ENCODE results near the gene METTL17. TPM values are rescaled to one million over a fixed set of nuclear protein-coding genes. Genes with fewer than 3 reads are reported as not detected.
A peak's percentile ranks its signal among the peaks of the same experiment; 100 is the strongest.

The METTL17 gene
- total RNA-seq, 2 experiments from 2014 or later = 92.0 to 94.8 TPM

- Mint-ChIP-seq H3K36me3 (ENCODE audit: low read depth) (peaks cover 51% of the 10 kb centered on the region), H3K4me1 (ENCODE audit: low read depth) (peaks cover 19% of the 10 kb centered on the region), H3K27ac (no peak overlapping the region), H3K9me3 (no peaks in the 10 kb centered on the region), H3K4me3 (no peak overlapping the region), H3K27me3 (peaks cover 5% of the 10 kb centered on the region)
- no peak for TF ChIP-seq CTCF (IDR thresholded peaks at IDR 0.05)
- peaks cover 15% of the 10 kb centered on the region for H3K4me1 ChIP-seq (ENCODE audit: insufficient read depth, low read length)
- no peak overlapping the region for H3K4me3 ChIP-seq (ENCODE audit: low read length)
- no peaks in the 10 kb centered on the region for H3K9me3 ChIP-seq (ENCODE audit: control insufficient read depth in 1 of 2, insufficient read depth in 1 of 2, low read length in 2 of 2)
- ATAC-seq (ENCODE audit: poor library complexity) (no peak), DNase-seq (no peak)
- CTCF ChIA-PET = interaction anchor here (1.1 to 2.8 kb wide), 2 partner anchors 20 to 48 kb away, joined by 3 to 8 read pairs; no protein-coding TSS in a partner anchor
- intact Hi-C loops (cut with DNase I, micrococcal nuclease) = loop anchor here in 1 of 2 experiments (10.0 kb wide), 1 partner anchor 535 kb away; no protein-coding TSS in a partner anchor
- POLR2A ChIA-PET = no interaction called here
- H3K27me3 ChIP-seq (ENCODE audit: control insufficient read depth in 1 of 2, insufficient read depth in 2 of 2, low read length in 2 of 2) = no peaks in the 10 kb centered on the region
- peaks cover 19% of the 10 kb centered on the region for H3K36me3 ChIP-seq (ENCODE audit: insufficient read depth, low read length)
- no peak overlapping the region for H3K27ac ChIP-seq (ENCODE audit: low read depth in 1 of 2, low read length in 2 of 2)
Observed at GRCh38 chr14:21019366-21019765, 29.6 kb downstream of the METTL17 start.

- intact Hi-C loops (cut with DNase I, micrococcal nuclease) = no loop called here
- Histone ChIP-seq H3K9me3 (ENCODE audit: control insufficient read depth in 1 of 2, insufficient read depth in 1 of 2, low read length in 2 of 2) (no peaks in the 10 kb centered on the region), H3K4me1 (ENCODE audit: insufficient read depth, low read length) (peaks cover 28% of the 10 kb centered on the region), H3K27ac (ENCODE audit: low read depth in 1 of 2, low read length in 2 of 2) (no peak overlapping the region), H3K4me3 (ENCODE audit: low read length) (no peak overlapping the region), H3K36me3 (ENCODE audit: insufficient read depth, low read length) (peaks cover 19% of the 10 kb centered on the region), H3K27me3 (ENCODE audit: control insufficient read depth in 1 of 2, insufficient read depth in 2 of 2, low read length in 2 of 2) (no peaks in the 10 kb centered on the region)
- peaks cover 51% of the 10 kb centered on the region for H3K36me3 Mint-ChIP-seq (ENCODE audit: low read depth)
- no peak for TF ChIP-seq CTCF (IDR thresholded peaks at IDR 0.05)
- no peaks in the 10 kb centered on the region for H3K9me3 Mint-ChIP-seq
- no peak overlapping the region for H3K4me3 Mint-ChIP-seq
- no peak for DNase-seq
- no peak overlapping the region for H3K27ac Mint-ChIP-seq
- H3K4me1 Mint-ChIP-seq (ENCODE audit: low read depth) = peaks cover 21% of the 10 kb centered on the region
- ChIA-PET CTCF (interaction anchor here (1.0 to 1.3 kb wide), 3 partner anchors 71 to 84 kb away, joined by 3 read pairs; no protein-coding TSS in a partner anchor), POLR2A (interaction anchor here (1.1 kb wide), 1 partner anchor 82 kb away, joined by 3 read pairs; no protein-coding TSS in a partner anchor)
- no peaks in the 10 kb centered on the region for H3K27me3 Mint-ChIP-seq
- ATAC-seq (ENCODE audit: poor library complexity) = no peak
Observed at GRCh38 chr14:21020977-21021545, 31.3 kb downstream of the METTL17 start.

- ChIA-PET CTCF (interaction anchor here (1.4 to 2.5 kb wide), 2 partner anchors 8 to 70 kb away, joined by 3 to 14 read pairs; no protein-coding TSS in a partner anchor), POLR2A (interaction anchor here (2.4 kb wide), 1 partner anchor 7 kb away, joined by 19 read pairs; no protein-coding TSS in a partner anchor)
- intact Hi-C loops (cut with DNase I, micrococcal nuclease) = no loop called here
- no peak overlapping the region for H3K27ac Mint-ChIP-seq
- H3K4me3 Mint-ChIP-seq = peak overlapping the region; percentile 93
- H3K4me1 ChIP-seq (ENCODE audit: insufficient read depth, low read length) = peaks cover 28% of the 10 kb centered on the region
- ATAC-seq (ENCODE audit: poor library complexity) = no peak
- no peaks in the 10 kb centered on the region for H3K9me3 Mint-ChIP-seq
- no peak overlapping the region for H3K27ac ChIP-seq (ENCODE audit: low read depth in 1 of 2, low read length in 2 of 2)
- peaks cover 19% of the 10 kb centered on the region for H3K36me3 ChIP-seq (ENCODE audit: insufficient read depth, low read length)
- peaks cover 39% of the 10 kb centered on the region for H3K36me3 Mint-ChIP-seq (ENCODE audit: low read depth)
- no peak for DNase-seq
- no peaks in the 10 kb centered on the region for H3K9me3 ChIP-seq (ENCODE audit: control insufficient read depth in 1 of 2, insufficient read depth in 1 of 2, low read length in 2 of 2)
- no peak for TF ChIP-seq CTCF (IDR thresholded peaks at IDR 0.05)
- H3K27me3 Mint-ChIP-seq = no peaks in the 10 kb centered on the region
- peaks cover 21% of the 10 kb centered on the region for H3K4me1 Mint-ChIP-seq (ENCODE audit: low read depth)
- H3K4me3 ChIP-seq (ENCODE audit: low read length) = no peak overlapping the region
- H3K27me3 ChIP-seq (ENCODE audit: control insufficient read depth in 1 of 2, insufficient read depth in 2 of 2, low read length in 2 of 2) = no peaks in the 10 kb centered on the region
Observed at GRCh38 chr14:21022686-21023085, 32.9 kb downstream of the METTL17 start.

Data from CD4-positive, alpha-beta T cell (primary cell).